ENCODE data around the gene MEF2B. TPM values are rescaled to one million over a fixed set of nuclear protein-coding genes. Genes with fewer than 3 reads are reported as not detected.
"Not testable (repeated sequence)": the region's sequence is repeated elsewhere in the genome, so short reads cannot be mapped to it uniquely, and the experiment has no call there.

Gene MEF2B
- total and polyA plus RNA-seq, 4 donors = 0.88 to 3.5 (median 1.7) TPM; not detected in 1

- Histone ChIP-seq H3K4me3 (ENCODE audit: low read depth, low read length) (no peak overlapping the region), H3K4me1 (ENCODE audit: control insufficient read depth, insufficient read depth, low read length) (peaks cover 11% of the 10 kb centered on the region), H3K27ac (ENCODE audit: low read depth, low read length) (no peak overlapping the region), H3K27me3 (ENCODE audit: control insufficient read depth, insufficient read depth, low read length) (no peaks in the 10 kb centered on the region), H3K9me3 (ENCODE audit: control insufficient read depth, insufficient read depth, low read length) (no peaks in the 10 kb centered on the region), H3K36me3 (ENCODE audit: control insufficient read depth, insufficient read depth, low read length) (peaks cover 26% of the 10 kb centered on the region)
- DNase-seq (ENCODE audit: low read depth in 4 of 6, low spot score in 6 of 6) = no peak
- WGBS (ENCODE audit: insufficient coverage) = 87% methylated on average over 4 of the region's 7 CpGs
Observed at GRCh38 chr19:19146865-19147264, 23.2 kb downstream of the MEF2B start.

- WGBS (ENCODE audit: insufficient coverage) = 22% methylated on average over 41 of the region's 47 CpGs
- peak; percentile 24 to 89 (median 46) for DNase-seq (ENCODE audit: low read depth in 4 of 6, low spot score in 6 of 6)
- Histone ChIP-seq H3K4me1 (ENCODE audit: control insufficient read depth, insufficient read depth, low read length) (peaks cover 11% of the 10 kb centered on the region), H3K27me3 (ENCODE audit: control insufficient read depth, insufficient read depth, low read length) (no peaks in the 10 kb centered on the region), H3K9me3 (ENCODE audit: control insufficient read depth, insufficient read depth, low read length) (no peaks in the 10 kb centered on the region), H3K27ac (ENCODE audit: low read depth, low read length) (no peak overlapping the region), H3K4me3 (ENCODE audit: low read depth, low read length) (no peak overlapping the region), H3K36me3 (ENCODE audit: control insufficient read depth, insufficient read depth, low read length) (peaks cover 26% of the 10 kb centered on the region)
Observed at GRCh38 chr19:19145684-19146608, 24.1 kb downstream of the MEF2B start.

- WGBS (ENCODE audit: insufficient coverage) = 87% methylated on average over 17 of the region's 17 CpGs
- H3K4me1 ChIP-seq (ENCODE audit: control insufficient read depth, insufficient read depth, low read length) = peaks cover 11% of the 10 kb centered on the region
- H3K27ac ChIP-seq (ENCODE audit: low read depth, low read length) = no peak overlapping the region
- peaks cover 26% of the 10 kb centered on the region for H3K36me3 ChIP-seq (ENCODE audit: control insufficient read depth, insufficient read depth, low read length)
- H3K4me3 ChIP-seq (ENCODE audit: low read depth, low read length) = no peak overlapping the region
- no peaks in the 10 kb centered on the region for H3K27me3 ChIP-seq (ENCODE audit: control insufficient read depth, insufficient read depth, low read length)
- DNase-seq (ENCODE audit: low read depth in 4 of 6, low spot score in 6 of 6) = no peak
- no peaks in the 10 kb centered on the region for H3K9me3 ChIP-seq (ENCODE audit: control insufficient read depth, insufficient read depth, low read length)
Observed at GRCh38 chr19:19145281-19145680, 24.8 kb downstream of the MEF2B start.

- Histone ChIP-seq H3K4me1 (ENCODE audit: control insufficient read depth, insufficient read depth, low read length) (peaks cover 20% of the 10 kb centered on the region), H3K27ac (ENCODE audit: low read depth, low read length) (no peak overlapping the region), H3K36me3 (ENCODE audit: control insufficient read depth, insufficient read depth, low read length) (peaks cover 15% of the 10 kb centered on the region), H3K27me3 (ENCODE audit: control insufficient read depth, insufficient read depth, low read length) (no peaks in the 10 kb centered on the region), H3K4me3 (ENCODE audit: low read depth, low read length) (no peak overlapping the region), H3K9me3 (ENCODE audit: control insufficient read depth, insufficient read depth, low read length) (no peaks in the 10 kb centered on the region)
- WGBS (ENCODE audit: insufficient coverage) = 94% methylated on average over 9 of the region's 12 CpGs
- DNase-seq (ENCODE audit: low read depth in 4 of 6, low spot score in 6 of 6) = no peak
Observed at GRCh38 chr19:19142347-19142746, 27.7 kb downstream of the MEF2B start.

- DNase-seq (ENCODE audit: low read depth in 4 of 6, low spot score in 6 of 6) = no peak
- WGBS (ENCODE audit: insufficient coverage) = 56% methylated on average over 4 of the region's 5 CpGs
- no peaks in the 10 kb centered on the region for H3K27me3 ChIP-seq (ENCODE audit: control insufficient read depth, insufficient read depth, low read length)
- no peak overlapping the region for H3K4me3 ChIP-seq (ENCODE audit: low read depth, low read length)
- no peak overlapping the region for H3K27ac ChIP-seq (ENCODE audit: low read depth, low read length)
- H3K36me3 ChIP-seq (ENCODE audit: control insufficient read depth, insufficient read depth, low read length) = peaks cover 4% of the 10 kb centered on the region
- H3K9me3 ChIP-seq (ENCODE audit: control insufficient read depth, insufficient read depth, low read length) = no peaks in the 10 kb centered on the region
- peaks cover 16% of the 10 kb centered on the region for H3K4me1 ChIP-seq (ENCODE audit: control insufficient read depth, insufficient read depth, low read length)
Observed at GRCh38 chr19:19140476-19140875, 29.6 kb downstream of the MEF2B start.

- Histone ChIP-seq H3K27ac (ENCODE audit: low read depth, low read length) (no peak overlapping the region), H3K9me3 (ENCODE audit: control insufficient read depth, insufficient read depth, low read length) (no peaks in the 10 kb centered on the region), H3K27me3 (ENCODE audit: control insufficient read depth, insufficient read depth, low read length) (no peaks in the 10 kb centered on the region), H3K4me3 (ENCODE audit: low read depth, low read length) (no peak overlapping the region), H3K36me3 (ENCODE audit: control insufficient read depth, insufficient read depth, low read length) (no peaks in the 10 kb centered on the region), H3K4me1 (ENCODE audit: control insufficient read depth, insufficient read depth, low read length) (peaks cover 15% of the 10 kb centered on the region)
- DNase-seq (ENCODE audit: low read depth in 4 of 6, low spot score in 6 of 6) = no peak
- WGBS (ENCODE audit: insufficient coverage) = 43% methylated on average over 2 of the region's 5 CpGs
Observed at GRCh38 chr19:19139876-19140229, 30.2 kb downstream of the MEF2B start.

GRCh38 chr19:19138109-19138981 is 31.7 kb downstream of the MEF2B start, which contains the start of gene TMEM161A:
TMEM161A (minus strand) TSS chr19:19138478; CDS start chr19:19138428, 50 bp downstream.
- DNase-seq (ENCODE audit: low read depth in 4 of 6, low spot score in 6 of 6) = peak; percentile 95 to 100 (median 97)
- Histone ChIP-seq H3K27ac (ENCODE audit: low read depth, low read length) (no peak within 1 kb of the TSS), H3K9me3 (ENCODE audit: control insufficient read depth, insufficient read depth, low read length) (no peaks in the 10 kb centered on the region), H3K4me3 (ENCODE audit: low read depth, low read length) (peak within 1 kb of the TSS; percentile 83), H3K4me1 (ENCODE audit: control insufficient read depth, insufficient read depth, low read length) (peaks cover 20% of the 10 kb centered on the region), H3K27me3 (ENCODE audit: control insufficient read depth, insufficient read depth, low read length) (no peaks in the 10 kb centered on the region), H3K36me3 (ENCODE audit: control insufficient read depth, insufficient read depth, low read length) (peaks cover 3% of the 10 kb centered on the region)
- 3% methylated on average over 40 of the region's 42 CpGs for WGBS (ENCODE audit: insufficient coverage)

GRCh38 chr19:19137556-19138108 is 32.4 kb downstream of the MEF2B start:
- Histone ChIP-seq H3K4me1 (ENCODE audit: control insufficient read depth, insufficient read depth, low read length) (peaks cover 20% of the 10 kb centered on the region), H3K36me3 (ENCODE audit: control insufficient read depth, insufficient read depth, low read length) (peaks cover 8% of the 10 kb centered on the region), H3K27me3 (ENCODE audit: control insufficient read depth, insufficient read depth, low read length) (no peaks in the 10 kb centered on the region), H3K9me3 (ENCODE audit: control insufficient read depth, insufficient read depth, low read length) (no peaks in the 10 kb centered on the region), H3K4me3 (ENCODE audit: low read depth, low read length) (peak overlapping the region; percentile 83), H3K27ac (ENCODE audit: low read depth, low read length) (no peak overlapping the region)
- no peak for DNase-seq (ENCODE audit: low read depth in 4 of 6, low spot score in 6 of 6)
- WGBS (ENCODE audit: insufficient coverage) = 7% methylated on average over 23 of the region's 25 CpGs

- Histone ChIP-seq H3K4me1 (ENCODE audit: control insufficient read depth, insufficient read depth, low read length) (peaks cover 20% of the 10 kb centered on the region), H3K36me3 (ENCODE audit: control insufficient read depth, insufficient read depth, low read length) (peaks cover 16% of the 10 kb centered on the region)
- not testable (repeated sequence) for H3K9me3 ChIP-seq (ENCODE audit: control insufficient read depth, insufficient read depth, low read length); H3K27me3 ChIP-seq (ENCODE audit: control insufficient read depth, insufficient read depth, low read length); DNase-seq (ENCODE audit: low read depth in 4 of 6, low spot score in 6 of 6); H3K4me3 ChIP-seq (ENCODE audit: low read depth, low read length); H3K27ac ChIP-seq (ENCODE audit: low read depth, low read length)
- no CpG with 5 or more reads among the region's 6 CpGs for WGBS (ENCODE audit: insufficient coverage)
Observed at GRCh38 chr19:19135713-19136112, 34.4 kb downstream of the MEF2B start.

Data from spinal cord (tissue), 10 donors.